OCI-LY7 (cell line): ENCODE measurements around the gene HDAC9.

ENCODE experiments used
- CTCF ChIP-seq: fragments of 200-600 bp; sonication (generic); conservative IDR thresholded peaks from 2 replicates; pipeline ENCODE4 v1.5.1; 2014; ENCODE audit warnings: mild to moderate bottlenecking, antibody characterized with exemption, low read length, moderate library complexity, mixed read lengths
- EZH2phosphoT487 ChIP-seq: fragments of 200-600 bp; sonication (generic); IDR thresholded peaks from 2 replicates; pipeline ENCODE4 v1.6.1; 2018; ENCODE audit warnings: low read depth, borderline replicate concordance, mild to moderate bottlenecking, mixed run types, antibody characterized with exemption, low read length, moderate library complexity, mixed read lengths

DNA sequence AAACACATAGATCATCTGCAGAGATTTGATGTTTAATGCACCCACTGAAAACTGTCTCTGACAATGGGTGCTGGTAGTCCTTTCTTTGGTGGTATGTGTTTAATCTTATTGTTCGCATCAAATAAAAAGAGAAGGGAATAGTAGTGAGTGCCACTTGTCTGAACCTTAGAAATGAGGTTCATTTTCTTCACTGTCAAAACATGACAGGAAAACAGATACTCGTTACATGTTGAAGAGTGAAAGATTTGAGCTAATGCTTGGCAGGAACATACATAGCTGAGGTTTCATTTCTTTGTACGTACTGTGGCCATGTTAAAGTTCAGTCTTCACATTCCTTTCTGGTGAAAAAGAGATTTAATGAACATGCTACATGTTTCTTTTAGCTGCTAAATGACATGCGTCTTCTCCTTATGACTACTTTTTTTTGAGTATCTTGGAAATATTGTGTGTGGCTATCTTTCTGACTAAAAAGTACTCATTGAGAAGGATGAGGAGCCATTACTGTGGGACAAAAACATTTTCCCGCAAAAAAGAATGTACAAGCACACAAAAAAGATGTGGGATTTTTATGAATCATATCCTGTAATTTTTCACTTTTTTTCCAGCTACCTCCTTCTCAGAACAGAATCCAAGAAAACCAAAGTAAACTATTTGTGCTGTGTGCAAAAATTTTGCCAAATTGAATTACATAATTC, 513.8 kb downstream of the HDAC9 start:
- TF ChIP-seq CTCF: no peak
- TF ChIP-seq EZH2phosphoT487: no peak
